HG03103 (cell line): Measurements from ENCODE around the gene DSCAML1.

Experiments used
- ATAC-seq: cut with Tn5 transposase; IDR thresholded peaks from one replicate; pipeline ENCODE4 v1.9.1; 2021; ENCODE audit warnings: low read depth; ENCODE audit not compliant: unreplicated experiment

Gene DSCAML1

DNA sequence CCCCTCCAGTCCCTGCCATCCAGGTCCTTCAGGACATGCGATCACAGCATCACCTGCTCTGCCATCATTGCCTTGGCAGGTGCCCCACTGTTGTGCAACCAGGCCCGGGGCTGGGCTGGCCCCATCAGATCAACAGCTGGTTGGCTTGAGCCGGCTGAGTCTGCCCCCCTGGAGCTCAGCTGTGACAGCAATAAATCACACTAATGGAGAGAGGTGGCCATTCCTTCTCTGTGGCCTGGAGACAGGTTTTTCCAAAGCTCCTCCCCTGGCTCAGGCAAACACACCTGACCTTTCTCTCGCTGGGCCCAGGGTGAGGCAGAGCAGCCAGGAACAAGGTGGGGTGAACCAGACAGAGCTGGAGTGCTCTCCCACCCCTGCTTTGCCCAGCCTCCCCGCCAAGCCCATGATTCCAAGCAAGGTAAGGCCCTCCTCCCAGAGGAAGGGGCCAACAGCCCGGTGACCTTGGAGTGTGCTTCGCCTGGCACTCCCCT is 36.4 kb upstream of the DSCAML1 start:
- no peak for ATAC-seq

GRCh38 chr11:117832511-117832910 is 35.5 kb upstream of the DSCAML1 start:
- no peak for ATAC-seq

DNA sequence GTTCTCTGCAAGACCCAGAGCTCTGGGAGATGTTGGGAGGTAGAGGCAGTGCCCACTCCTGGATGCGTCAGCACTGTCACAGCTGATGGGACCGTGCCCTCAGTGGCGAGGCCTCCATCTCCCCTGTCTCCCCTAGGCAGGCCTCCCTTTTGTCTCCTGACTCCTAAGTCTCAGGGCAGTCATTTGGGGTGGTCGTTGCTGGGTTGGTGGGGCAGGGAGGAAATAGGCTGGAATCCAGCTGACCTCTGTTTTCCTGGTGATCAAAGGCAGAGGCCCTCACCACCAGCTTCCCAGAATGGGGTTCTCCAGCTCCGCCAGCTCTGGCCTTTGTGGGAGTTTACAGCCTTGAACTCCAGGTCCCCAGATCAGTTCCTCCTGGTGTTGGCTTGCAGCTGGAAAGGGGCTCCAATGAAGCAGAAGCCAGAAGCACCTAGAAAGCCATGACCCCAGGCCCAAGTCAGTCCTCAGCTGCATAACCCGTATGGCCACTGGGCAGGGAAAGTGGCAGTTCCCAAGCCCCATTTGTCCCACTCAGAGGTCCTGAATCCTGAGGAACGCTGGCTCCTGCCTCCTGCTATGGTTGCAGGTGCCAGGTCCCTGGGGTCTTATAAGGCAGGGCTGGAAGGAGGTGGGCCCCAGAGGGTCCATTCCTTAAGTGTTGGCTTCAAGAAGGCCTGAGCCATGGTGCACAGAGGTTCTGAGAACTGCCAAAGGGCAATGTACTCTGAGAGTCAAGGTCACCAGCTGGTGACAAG is 34.8 kb upstream of the DSCAML1 start:
- ATAC-seq, result no peak

DNA sequence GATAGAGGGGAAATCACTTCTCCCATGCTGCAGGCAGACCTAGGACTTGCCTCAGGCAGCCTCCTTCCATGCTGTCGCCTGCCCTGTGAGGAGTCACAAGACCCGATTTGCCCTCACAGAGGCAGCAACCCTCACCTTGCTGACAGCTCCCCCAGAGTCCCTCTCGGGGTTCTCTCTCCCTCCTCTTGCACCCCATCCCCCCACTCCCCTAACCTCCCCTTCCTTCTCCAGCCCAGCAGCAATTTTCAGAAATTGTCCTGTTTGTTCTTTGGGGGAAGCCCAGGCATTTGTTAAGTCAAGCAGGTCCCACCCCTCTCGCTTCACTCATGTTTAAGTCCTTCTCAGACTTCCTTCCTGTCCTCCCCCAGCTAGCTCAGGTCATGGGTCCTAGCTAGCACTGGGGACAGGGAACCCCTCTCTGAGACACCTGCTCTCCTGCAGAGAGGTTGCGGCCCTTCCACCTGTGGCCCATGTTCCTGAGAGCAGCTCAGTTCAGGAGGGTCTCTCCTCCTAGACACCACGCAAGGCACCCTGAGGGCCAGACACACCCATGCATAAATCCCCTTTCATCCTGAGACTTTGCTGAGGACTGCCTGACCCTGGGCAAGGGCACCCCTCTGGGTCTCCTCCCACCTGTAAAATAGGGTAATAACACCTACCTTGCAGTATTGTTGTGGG is 33.8 kb upstream of the DSCAML1 start:
- ATAC-seq, result no peak

DNA sequence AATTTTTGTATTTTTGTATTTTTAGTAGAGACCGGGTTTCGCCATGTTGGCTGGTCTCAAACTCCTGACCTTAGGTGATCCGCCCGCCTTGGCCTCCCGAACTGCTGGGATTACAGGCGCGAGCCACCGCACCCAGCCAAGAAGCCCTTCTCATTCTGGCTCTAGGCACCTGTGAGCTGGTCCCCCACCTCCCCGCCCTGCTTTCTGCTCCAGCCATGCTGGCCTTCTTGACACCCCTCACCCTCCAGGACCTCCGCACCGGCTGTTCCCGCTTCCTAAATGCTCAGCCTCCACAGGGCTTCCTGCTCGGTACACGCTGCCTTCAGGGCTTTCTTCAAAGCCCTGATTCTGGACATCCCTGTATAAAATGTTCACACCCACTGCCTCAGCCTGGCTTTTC is 33.1 kb upstream of the DSCAML1 start:
- no peak for ATAC-seq

DNA sequence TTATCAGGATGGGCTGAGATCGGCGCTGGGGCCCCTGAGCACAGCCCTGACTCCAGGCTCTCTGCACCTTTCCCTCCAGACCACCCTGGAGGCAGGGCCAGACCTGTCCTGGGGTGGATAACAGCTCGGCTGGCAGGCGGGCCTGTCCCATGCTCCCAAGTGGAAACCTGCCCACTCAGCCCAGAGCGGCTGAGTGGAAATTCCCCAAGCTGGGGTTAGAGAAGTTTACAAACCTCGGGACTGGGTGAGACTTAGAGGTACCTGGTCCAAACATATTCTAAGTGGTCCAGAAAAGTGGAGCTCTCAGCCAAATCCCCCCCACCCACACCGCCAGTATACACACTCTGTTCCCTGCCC is 32.3 kb upstream of the DSCAML1 start:
- no peak for ATAC-seq

GRCh38 chr11:117828611-117829368 is 31.8 kb upstream of the DSCAML1 start:
- no peak for ATAC-seq

DNA sequence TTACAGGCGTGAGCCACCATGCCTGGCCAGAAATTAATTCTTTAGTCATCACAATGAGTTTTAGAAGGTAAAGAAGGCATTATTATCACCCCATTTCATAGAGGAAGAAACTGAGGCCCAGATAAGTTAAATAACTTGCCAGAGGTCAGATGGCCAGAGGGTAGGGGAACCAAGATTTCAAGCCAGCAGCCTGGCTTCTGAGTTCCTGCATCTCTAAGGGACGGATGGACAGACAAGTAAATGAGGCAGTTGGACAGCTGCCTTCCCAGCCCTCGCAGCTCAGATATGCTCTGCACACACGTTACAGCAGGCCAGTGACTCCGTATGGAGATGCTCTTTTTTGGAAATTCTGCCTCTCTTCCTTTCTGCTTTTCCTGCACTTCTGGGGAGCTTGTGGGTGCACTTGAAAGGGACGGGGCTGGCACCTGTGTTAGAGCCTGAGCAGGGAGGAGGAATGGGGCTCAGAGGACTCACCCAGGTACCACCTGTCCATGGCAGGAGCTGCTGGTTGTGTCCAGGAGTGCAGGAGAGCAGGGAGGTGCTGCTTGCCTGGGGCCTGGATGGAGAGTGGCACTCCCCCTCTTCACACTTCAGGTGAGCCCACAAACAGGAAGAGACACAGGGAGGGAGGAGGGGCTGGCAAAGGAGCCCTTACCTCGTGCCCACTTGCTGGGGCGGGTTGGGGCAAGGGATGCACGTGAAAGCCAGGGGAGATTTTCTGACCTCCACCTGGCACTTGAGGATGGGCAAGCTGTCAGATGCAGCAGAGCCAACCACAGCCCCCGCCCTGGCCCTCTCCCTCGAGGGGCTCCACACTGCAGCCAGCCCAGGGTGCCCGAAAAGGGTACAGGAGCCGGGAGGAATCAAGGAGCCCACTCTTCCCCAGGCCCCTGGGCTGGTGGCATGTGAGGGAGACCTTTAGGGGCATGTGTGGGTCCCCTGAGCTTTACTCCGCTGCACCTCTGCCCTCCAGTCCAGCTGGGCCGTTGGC is 30.8 kb upstream of the DSCAML1 start:
- no peak for ATAC-seq

DNA sequence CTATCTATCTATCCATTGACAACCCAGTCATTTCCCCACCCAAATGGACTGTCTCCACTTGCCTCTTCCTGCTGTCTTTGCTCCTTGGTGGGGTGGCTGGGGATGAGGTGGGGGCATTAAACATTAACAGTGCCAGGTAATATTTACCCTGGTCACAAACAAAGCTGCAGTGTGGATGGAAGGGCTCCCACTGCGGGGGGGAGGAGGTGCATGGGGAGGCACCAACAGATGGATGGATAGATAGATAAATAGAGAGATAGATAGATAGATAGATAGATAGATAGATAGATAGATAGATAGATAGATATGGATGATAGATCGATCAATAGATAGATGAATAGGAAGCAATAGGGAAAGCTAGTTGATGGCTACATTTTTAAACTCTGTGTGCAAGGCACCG is 29.8 kb upstream of the DSCAML1 start:
- ATAC-seq, result no peak

- ATAC-seq, result no peak
These were observed 29.2 kb upstream of the DSCAML1 start for GRCh38 chr11:117826190-117826570.

DNA sequence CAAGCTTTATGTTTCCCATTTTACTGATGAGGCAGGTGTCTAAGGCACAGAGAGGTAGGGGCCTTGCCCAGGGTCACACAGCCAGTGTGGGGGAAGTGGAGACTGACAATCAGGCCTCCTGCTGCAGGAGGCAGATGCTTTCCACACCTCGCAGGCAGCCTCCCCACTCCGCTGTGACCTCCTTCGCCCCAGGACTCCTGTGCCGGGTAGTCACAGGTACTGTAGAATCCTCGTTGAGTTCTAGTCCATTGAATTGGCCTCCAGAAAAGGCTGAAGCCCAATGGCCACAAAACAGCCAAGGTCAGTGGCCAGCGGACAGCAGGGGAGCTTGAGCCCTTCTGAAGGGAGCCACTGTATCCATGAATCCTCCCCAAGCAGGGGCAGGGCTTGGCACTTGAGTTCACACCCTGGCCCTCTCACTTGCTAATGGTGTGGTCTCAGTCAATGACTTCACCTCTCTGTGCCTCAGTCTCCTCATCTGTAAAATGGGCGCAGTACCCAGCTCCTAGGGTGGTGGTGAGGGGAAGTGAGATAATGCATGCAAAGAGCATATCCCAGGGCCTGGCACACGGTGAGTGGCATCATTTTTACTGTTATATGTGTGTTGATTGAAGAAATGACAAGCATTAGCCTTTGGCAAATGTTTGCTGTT is 28.6 kb upstream of the DSCAML1 start:
- ATAC-seq, result no peak

DNA sequence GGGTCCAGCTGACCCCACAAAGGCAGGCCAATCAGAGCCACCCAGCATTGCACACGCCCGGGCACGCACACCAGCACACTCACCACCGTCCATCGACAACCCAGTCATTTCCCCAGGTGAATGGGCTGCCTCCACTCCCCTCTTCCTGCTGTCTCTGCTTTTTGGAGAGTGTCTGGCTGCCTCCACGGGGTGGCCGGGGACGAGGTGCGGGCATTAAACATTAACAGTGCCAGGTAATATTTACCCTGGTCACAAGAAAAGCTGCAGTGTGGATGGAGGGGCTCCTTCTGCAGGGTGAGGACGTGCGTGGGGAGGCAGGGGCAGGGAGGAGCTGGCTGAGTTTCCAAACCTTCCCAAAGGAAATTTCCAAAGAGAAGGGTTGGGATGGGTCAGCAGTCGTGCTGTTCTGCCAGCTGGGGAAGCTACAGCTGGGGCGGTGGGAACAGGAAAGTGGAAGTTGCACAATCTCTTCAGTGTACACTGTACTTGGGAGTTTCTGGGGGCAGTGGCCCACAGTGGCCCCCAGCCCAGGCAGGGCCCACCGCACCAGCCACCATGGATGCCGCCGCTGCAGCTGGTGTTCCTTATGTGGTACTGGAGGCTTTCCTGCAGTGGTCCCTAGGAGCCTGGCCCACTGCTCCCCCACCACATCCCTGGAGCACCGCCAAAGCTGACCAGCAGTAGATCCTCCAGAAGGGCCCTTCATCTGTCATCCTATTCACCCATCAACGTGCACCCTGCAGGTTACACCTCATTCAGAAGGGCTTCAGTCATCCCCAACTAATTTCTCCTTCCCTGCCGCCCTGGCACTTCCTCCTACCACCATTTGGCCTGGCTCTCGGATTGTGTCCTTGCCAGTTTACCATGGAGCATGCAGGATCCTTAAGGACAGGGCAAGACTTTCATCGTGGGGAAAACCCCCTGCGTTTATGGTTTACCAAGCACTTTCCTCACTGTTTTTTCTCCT is 27.8 kb upstream of the DSCAML1 start, which contains the start of gene FXYD2:
TSS of gene FXYD2 (minus strand) at position 174 of the 967 bp plus-strand sequence. CDS start at position 108, 66 bp downstream.
- ATAC-seq, result no peak

DNA sequence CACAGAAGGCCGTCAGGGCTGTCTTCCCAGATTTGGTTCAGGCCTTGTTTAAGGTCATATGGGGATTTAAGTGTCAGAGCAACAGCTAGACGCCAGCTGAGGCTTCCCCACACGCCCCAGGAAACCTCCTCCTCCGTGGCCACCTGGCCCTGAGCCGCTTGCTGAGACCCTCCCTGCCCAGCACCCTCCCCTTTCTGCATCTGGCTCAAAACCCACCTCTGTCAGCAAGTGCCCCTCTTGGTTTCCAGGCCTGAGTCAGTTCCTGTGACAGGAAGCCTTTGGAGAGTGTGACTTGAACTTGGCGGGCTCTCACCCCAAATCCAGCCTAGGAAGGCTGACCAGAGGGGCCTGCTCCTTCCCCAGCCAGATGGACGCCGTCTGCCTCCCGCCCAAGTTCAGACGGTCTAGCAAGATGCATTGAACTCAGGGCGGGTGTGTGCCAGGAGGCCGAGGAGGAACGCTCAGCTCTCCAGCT is 27.0 kb upstream of the DSCAML1 start:
- ATAC-seq, result no peak

DNA sequence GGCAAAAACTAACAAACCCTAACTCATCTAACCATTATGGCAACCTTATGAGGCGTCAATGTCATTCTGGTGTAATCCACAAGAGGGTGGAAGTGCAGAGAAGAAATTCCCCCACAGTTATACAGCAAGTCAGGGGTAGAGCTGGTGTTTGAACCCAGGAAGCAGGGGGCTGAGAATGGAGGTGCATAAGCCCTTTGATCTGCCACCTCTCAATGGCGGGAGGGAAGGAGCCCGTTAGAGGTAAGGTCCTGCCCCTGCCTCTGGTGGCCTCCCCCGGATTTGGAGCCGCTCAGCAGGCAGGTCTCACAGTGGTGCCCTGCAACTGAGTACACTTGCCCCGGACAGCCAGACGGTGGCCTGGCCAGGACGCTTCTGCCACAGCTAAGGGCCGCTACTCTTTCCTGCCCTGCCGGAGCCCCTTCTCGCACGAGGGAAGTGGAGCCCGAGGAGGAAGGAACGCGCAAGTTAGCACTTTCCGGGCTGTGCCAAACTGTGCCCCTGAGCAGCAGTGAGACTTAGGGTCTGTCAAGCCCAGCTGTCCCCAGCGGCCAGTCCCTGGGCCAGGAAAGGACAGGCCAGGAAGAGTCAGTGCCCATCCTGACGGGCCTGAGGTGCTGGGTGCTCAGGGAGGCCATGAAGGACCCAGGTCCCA is 26.4 kb upstream of the DSCAML1 start:
- ATAC-seq, result no peak

GRCh38 chr11:117822074-117823033 is 25.3 kb upstream of the DSCAML1 start:
- ATAC-seq, result no peak

DNA sequence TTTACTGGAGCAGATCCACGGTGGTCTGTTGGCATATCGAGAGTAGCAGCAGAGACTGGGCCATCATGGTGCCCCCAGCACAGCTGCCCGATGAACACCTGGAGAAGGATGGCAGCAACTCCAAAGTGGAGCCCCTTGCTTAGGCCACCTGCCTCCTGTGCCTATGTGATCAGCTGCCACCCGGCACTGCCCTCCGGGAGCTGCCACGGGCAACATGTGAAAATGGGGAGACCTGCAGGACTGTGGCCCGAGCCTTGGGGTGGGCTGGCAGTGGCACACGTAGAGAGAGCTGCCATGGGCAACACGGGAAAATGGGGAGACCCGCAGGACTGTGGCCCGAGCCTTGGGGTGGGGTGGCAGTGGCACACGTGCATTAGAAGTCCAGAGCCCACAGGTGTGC is 24.4 kb upstream of the DSCAML1 start:
- ATAC-seq, result no peak

- ATAC-seq, result no peak
These were observed 23.5 kb upstream of the DSCAML1 start for GRCh38 chr11:117820516-117820915.
